HG03064 (cell line): ENCODE results near the gene IL1B.

Experiments used
- ATAC-seq: cut with Tn5 transposase; IDR thresholded peaks from one replicate; pipeline ENCODE4 v1.9.1; 2021; ENCODE audit warnings: low read depth; ENCODE audit not compliant: unreplicated experiment

Gene IL1B

DNA sequence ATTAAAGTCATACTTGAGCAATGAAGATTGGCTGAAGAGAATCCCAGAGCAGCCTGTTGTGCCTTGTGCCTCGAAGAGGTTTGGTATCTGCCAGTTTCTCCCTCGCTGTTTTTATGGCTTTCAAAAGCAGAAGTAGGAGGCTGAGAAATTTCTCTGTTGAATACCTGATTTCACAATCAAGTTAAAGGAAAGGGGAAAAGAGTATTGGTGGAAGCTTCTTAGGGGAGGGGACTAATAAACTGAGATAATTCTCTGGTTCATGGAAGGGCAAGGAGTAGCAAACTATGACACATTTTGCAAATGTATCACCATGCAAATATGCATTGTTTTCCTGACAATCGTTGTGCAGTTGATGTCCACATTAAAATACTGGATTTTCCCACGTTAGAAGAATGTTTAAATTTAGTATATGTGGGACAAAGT, at the start of gene IL1B:
Gene IL1B (minus strand): TSS at position 85 of the 423 bp plus-strand sequence. CDS start 550 bp downstream, outside the sequence.
- ATAC-seq: no peak

GRCh38 chr2:112886291-112886690, 49.7 kb upstream of the IL1B start:
- ATAC-seq: no peak

DNA sequence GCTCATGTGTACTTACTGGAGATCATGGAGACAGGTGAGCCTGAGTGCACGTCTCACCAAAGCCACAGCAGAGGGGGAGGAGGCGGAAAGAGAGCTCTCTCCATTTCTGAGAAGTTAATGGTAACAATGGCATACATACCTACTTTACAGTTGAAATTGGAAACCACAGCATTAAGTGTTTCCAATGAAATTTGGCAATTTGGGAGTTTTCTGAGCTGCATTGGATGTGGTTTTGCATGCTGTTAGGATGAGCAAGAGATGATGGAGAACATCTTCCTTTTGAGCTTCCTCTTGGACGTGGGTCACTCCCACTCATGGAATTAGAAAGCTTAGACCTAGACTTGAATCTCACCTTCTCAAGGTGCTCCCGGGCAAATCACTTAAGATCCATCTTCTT, 48.9 kb upstream of the IL1B start:
- ATAC-seq: no peak

DNA sequence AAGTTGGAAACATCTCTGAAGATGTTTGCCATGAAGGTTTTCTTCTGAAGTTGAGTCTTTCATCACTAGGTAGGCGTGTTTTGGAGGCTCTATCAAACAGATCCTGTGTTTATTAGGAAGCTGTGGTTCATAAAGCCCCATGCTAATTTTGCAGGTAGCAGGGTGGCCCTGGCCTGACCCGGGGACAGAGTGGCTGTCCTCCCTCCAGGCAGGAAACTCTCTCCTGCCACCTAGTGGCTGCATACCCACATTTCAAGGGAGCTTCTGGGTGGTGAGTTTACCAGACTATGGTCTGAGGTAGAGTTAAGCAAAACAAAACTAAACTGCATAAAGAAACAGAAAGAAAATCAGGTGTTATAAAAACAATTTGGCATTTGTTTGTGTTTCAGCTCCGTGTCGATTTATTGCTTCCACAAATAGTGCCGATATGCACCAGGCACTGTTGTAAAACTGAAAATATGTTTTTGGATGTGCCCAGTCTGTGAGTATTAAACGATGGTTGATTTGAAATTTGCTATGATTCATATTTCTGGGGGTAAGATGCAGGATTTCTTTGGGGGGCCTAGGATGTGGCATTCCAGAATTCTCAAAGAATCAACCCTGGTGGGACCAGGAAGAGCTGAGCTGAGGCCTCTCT, 48.4 kb upstream of the IL1B start:
- ATAC-seq: peak; percentile 60

- ATAC-seq: no peak
Observed at GRCh38 chr2:112883669-112884068, 47.1 kb upstream of the IL1B start.

DNA sequence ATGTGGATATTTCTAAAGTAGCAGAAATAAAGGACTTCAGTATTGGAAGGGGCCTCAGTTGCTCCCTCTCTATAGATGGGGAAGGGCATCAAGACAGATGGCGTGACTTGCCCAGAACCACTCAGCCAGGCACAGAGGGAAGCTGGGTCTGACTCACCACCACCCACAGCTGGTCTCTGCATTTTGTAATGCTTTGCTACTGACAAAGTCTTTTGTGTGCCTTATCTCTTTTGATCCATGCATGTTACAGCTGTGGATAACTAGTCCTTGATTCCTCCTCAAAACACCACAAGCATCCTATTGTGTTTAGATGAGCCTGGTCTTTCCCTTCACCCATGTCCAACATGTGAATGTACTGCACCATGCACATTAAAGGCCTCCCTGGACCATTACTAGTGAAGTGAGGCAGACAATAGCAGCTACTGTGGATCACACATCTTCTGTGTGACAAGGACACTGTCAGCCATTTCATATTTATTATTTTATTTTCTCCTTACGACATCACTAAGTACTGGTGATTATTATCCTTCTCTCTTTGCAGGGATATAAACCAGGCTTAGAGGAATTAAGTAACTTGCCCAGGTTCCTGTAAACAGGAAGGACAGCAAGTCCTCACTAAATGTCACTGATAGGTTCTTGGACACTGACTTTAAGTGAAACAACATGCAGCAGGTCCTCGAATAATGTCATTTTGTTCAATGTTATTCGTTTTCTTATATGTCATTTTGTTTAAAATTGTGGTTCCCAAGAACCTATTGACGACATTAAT, 44.8 kb upstream of the IL1B start:
- peak; percentile 64 for ATAC-seq

GRCh38 chr2:112880696-112881095, 44.1 kb upstream of the IL1B start:
- no peak for ATAC-seq

DNA sequence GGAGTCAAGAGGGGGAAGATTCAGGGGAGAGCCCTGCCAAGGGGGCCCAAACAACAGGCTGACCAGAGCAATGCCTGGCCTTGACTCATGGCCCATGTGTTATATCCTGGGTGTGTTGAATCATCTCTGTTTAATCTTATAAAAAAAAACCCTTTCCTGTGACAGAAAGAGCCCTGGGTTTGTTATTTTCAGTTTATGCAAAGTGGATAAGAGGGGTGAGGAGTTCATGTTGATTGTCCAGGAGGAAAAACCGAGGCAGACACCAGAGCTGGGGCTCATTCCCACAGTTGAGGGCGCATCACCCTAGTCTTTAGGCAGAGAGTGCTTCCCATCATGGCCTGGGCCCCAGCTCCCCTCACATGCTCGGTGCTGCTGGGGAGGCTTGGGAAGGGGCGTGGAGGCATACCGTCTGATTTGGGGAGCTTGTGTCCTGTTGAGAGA, 43.5 kb upstream of the IL1B start:
- ATAC-seq: no peak

GRCh38 chr2:112879491-112880041, 43.0 kb upstream of the IL1B start:
- ATAC-seq: no peak

GRCh38 chr2:112877423-112877822, 40.8 kb upstream of the IL1B start:
- ATAC-seq: no peak

- no peak for ATAC-seq
Observed at GRCh38 chr2:112876971-112877361, 40.4 kb upstream of the IL1B start.

- no peak for ATAC-seq
Observed at GRCh38 chr2:112876257-112876970, 39.8 kb upstream of the IL1B start.

DNA sequence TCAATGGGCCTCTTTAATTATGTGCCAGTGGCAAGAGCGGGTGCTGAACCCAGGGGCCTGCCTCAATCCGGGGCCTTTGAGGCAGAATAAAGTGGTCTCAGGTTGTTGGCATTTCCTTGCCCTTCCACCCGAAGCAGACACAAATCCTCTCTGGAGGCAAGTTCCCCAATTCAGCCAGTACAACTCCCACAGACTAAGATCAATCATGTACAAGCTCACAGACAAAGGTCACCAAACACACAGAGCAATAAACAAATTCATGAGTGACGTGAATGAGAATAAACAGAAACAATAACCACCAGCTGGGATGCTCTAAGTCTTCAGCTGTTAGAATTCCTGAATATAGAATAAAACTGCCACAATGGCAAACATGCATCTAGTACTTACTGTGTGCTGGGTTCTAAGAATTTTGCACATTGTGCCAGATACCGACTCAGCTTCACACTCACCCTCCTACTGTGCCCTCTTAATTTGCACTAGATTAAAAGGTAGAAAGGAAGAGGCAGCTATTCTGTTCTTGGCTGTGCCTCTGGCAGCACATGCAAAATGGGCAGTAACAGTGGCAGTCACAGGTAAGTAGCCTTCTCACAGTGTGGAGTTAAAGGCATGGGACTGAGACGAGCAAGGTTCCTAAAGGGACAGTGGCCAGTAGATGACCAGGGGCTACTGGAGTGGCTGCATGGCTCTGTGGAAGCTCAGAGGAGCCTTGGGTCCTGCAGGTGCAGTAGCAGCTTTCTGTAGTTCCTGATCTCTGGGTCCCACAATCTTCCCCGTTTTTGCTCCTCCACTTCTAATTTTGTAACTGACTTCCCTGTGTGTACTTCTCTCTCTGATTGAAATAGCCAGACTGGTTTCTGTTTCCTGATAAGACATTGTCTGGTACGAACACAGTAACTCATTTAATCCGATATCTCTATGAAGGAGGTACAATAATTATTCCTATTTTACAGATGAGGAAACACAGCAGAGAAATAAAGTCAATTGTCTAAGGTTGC, 34.6 kb upstream of the IL1B start:
- no peak for ATAC-seq

DNA sequence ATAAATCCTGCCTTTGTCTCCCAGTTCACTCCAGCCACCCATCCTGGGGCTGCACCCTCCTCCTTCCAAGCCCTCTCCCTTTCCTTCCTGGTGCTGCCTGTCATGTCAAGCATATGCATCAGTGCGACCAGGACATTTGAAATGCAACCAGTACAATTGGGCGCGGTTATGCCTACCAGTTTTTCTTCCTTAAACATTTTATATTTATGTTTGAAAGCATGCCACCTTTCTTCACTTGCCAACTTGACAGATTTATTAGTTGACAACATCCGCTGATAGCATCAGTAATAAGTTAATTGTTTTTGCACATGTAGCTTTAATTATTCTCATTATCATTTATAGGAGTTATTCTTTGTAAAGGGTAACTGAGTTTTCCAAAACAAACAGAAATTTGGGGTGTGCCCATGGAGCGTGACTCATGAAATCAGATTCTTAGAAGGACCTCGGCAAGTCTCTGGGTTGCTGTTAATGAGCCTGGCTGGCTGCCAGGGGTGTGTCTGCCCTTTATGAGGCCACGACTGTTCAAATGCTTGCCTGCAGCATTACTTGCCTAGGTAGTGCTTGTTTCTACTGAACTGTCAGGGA, 32.8 kb upstream of the IL1B start:
- no peak for ATAC-seq

- ATAC-seq: no peak
Observed at GRCh38 chr2:112867701-112868631, 31.4 kb upstream of the IL1B start.

DNA sequence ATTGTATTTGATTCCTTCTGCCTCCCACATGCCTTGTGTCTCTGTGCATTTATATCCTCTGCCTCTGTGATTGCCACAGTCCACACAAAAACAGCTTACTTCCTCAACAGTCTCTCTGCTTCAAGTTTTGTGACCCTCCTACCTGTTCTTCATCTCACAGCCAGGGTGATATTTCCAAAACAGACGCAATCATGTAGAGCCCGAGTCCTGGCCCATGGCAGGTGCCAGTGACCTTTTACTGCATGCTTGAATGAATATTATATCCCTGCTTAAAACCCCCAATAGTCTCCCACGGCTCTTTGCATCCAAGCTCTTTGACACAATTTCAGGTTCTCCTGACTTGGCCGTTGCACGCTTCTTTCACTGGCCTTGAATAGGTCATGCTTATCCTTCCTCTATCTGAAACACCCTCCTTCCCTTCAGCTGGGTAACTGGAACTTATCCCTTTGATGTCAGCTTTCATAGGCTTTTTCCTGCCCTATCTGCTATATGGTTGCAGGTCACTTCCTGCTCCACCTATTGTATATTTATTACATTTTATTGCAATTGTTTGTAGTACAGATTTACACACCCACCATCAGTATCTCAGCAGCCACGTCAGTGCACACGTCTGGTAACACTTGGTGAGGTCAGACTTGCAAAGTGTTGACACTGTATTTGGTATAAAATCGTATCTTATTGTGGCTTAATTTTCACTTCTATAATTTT, 29.7 kb upstream of the IL1B start:
- ATAC-seq: no peak

DNA sequence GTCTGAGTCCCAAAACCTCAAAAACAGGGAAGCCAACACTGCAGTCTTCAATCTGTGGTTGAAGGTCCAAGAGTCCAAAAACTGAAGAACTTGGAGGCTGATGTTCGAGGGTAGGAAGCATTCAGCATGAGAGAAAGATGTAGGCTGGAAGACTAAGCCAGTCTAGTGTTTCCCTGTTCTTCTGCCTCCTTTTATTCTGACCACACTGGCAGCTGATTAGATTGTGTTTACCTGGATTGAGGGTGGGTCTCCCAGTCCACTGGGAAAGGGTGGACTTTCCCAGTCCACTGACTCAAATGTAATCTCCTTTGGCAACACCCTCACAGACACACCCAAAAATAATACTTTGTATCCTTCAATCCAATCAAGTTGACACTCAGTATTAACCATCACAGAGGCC, 27.5 kb upstream of the IL1B start:
- no peak for ATAC-seq
